Forelimb muscle (tissue), 1 donor: ENCODE results near the gene CCNY. TPM values are rescaled to one million over a fixed set of nuclear protein-coding genes. Genes with fewer than 3 reads are reported as not detected.

Experiments
- DNase-seq: peaks from one replicate; pipeline ENCODE4 v3.0.0-alpha.2; 2013; ENCODE audit warnings: low read depth
- polyA plus RNA-seq: library from polyadenylated mRNA; unstranded; fragments of 120-200 nt; gene quantifications from one replicate; pipeline ENCODE4 v1.2.1, GENCODE V29; 2013; ENCODE audit not compliant: insufficient read length

CCNY gene
- polyA plus RNA-seq, 1 donor = 81.0 TPM

- DNase-seq = no peak
Observed at GRCh38 chr10:35555962-35556930, 219.9 kb downstream of the CCNY start.

GRCh38 chr10:35558276-35558675 lies 222.0 kb downstream of the CCNY start:
- DNase-seq = no peak

GRCh38 chr10:35559416-35559815 lies 223.1 kb downstream of the CCNY start:
- DNase-seq = no peak

GRCh38 chr10:35561715-35562114 lies 225.4 kb downstream of the CCNY start:
- no peak for DNase-seq

- no peak for DNase-seq
Observed at GRCh38 chr10:35562427-35562826, 226.1 kb downstream of the CCNY start.

DNA sequence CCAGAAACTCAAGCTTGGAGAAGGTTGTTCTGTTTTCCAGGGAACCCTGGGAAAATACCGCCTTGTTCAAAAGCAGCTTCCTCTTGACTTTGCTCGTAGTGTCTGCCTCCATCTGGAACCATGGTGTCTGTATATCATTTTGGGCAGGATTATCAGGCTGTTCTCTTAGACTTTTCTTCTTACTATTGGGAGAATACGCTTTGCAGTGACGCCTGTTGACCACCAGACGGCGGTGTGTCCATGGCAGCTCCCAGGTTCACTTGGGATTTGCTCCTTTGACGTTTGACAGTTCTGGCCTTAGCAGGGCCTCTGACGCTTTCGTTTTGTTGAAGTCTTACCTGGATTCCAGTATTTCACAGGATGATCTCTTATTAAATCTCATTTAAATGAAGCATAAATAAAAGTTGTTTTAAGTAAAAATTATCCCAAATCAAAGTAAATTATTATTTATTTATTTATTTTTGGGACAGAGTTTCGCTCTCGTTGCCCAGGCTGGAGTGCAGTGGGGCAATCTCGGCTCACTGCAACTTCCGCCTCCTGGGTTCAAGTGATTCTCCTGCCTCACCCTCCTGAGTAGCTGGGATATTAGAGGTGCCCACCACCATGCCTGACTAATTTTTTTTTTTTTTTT lies 227.1 kb downstream of the CCNY start:
- no peak for DNase-seq

DNA sequence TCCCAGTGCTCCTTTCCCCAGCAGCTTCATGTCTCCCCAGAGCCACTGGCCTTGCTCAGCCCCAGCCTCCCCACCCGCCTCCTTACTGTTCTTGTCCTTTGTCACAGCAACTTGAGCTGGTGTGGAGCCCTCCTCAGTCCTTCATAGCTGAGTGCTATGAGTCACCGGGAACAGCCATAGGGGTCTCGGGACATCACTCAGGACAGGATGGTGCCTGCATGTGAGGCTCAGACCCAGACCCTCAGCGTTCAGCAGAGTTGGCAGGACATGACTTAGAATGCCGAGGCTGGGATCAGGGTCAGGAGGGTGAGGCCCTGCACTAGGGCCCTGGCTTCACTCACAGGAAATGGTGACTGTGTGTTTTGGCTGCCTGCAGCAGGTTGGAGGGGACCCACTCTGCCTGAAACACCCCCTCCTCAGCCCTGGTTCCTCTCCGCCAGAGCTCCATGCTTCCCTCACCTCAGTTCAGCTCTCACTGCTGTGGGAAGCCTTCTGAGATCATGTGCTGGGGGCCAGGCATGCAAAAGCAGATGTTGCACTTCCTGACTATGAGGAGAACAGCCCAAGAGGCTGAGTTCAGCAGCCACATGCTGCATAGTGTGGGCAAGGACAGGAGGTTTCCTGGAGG lies 228.1 kb downstream of the CCNY start:
- no peak for DNase-seq

- DNase-seq = no peak
Observed at GRCh38 chr10:35565602-35566081, 229.3 kb downstream of the CCNY start.

DNA sequence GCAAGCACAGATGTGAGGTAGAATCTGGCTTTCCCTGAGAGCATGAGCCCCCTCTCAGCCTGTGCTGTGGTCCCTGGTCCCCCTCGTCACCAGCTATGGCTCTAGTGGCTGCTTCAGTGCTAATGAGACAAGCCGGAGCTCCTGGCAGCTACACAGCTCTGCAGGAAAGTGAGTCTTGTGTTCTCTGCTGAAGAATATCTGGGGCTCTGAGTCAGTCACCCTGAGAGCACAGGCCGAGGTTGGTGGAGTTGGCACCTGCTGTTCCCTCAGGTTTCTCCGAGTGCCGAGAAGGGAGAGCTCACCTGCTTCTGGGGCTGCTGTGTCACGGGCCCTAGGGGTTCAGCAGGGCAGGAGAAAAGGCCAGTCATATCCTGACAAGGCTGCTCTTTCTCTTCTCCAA lies 231.6 kb downstream of the CCNY start:
- no peak for DNase-seq

DNA sequence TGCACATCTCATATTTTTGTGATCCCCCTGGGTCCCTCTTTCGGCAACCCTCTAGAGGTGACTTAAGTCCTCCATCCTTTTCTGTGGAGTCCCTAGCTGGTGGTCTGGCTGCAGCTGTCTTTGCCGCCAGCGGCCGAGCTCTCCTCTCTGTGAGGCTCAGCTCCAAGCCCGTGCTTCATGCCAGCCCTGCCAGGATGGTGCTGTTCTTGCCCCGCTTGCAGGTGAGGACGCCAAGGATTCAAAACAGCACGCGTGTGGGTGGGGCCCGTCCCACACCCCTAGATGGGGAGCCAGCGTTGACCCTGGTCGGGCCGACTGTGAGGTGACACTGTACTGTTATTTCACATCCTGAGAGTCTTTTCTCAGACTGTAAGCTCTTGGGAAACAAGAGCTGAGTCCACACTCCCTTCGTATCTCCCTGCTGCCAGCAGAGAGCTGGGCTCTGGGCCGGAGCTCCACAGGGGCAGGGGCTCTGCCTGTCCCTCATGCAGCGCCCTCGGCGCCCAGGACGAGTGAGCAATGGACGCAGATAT lies 232.2 kb downstream of the CCNY start:
- no peak for DNase-seq

DNA sequence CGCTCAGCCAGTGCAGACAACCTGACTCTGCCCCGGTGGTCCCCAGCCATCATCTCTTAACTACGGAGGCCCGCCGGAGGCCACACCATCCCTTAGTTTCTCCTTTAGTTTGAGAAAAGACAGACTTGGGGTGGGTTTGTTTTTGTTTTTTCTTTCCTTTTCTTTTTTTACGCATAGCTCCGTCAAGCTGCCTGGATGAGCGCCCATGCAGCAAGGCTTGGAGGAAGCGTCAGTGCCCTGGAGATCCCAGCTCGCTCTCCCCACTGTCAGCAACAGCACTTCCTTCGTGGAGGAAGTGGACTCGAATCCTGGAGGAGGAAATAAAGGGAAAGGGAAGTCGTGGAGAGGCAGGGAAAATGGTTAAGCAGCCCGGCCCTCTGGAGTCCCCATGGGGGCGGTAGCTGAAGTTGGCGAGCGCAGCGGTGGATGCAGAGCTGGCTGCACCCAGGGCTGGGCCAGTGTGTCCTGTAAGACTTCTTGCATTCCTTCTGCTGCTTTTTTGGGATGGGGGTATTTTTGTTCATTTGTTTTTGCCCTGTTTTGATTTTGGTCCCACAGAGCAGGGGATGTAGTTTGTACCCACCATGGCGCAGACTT lies 232.9 kb downstream of the CCNY start:
- no peak for DNase-seq

- no peak for DNase-seq
Observed at GRCh38 chr10:35569836-35570235, 233.5 kb downstream of the CCNY start.

- no peak for DNase-seq
Observed at GRCh38 chr10:35570397-35570796, 234.1 kb downstream of the CCNY start.

- no peak for DNase-seq
Observed at GRCh38 chr10:35572583-35572982, 236.3 kb downstream of the CCNY start.

- DNase-seq = no peak
Observed at GRCh38 chr10:35573796-35574195, 237.5 kb downstream of the CCNY start.

DNA sequence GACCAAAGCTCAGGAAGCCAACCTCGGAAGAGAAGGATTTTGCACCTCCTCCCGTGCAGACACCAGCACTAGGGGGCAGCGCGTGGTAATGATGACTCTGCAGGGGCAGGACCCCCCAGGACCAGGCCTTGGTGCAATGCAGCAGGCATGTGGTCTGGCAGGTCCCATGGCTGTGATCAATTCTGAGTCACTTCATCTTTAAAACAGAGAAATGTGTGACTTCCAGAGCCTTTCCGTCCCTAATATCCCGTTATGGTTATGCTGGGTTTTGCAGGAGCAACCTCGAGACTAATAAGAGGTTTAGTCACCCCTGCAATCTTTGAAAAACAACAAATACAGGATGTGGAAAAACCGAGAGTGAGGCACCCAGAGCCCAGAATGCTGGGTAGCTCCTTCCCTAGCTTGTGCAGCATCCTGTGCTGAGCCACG lies 238.6 kb downstream of the CCNY start:
- no peak for DNase-seq

GRCh38 chr10:35575640-35576039 lies 239.3 kb downstream of the CCNY start:
- no peak for DNase-seq

DNA sequence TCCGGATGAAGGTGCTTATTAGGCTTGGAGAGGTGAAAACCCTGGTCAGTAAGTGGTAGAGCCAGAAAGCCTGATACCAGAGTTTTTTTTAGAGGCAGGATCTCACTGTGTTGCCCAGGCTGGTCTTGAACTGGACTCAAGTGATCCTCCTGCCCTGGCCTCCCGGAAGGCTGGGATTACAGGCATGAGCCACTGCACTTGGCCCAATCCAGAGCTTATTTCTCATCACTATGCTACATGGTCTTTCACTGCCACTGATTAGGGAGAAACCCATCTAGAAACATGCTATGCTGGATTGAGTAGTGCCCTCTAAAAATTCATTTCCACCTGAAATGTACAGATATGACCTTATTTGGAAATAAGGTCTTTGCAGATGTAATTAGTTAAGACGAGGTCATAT lies 240.4 kb downstream of the CCNY start:
- DNase-seq = no peak

DNA sequence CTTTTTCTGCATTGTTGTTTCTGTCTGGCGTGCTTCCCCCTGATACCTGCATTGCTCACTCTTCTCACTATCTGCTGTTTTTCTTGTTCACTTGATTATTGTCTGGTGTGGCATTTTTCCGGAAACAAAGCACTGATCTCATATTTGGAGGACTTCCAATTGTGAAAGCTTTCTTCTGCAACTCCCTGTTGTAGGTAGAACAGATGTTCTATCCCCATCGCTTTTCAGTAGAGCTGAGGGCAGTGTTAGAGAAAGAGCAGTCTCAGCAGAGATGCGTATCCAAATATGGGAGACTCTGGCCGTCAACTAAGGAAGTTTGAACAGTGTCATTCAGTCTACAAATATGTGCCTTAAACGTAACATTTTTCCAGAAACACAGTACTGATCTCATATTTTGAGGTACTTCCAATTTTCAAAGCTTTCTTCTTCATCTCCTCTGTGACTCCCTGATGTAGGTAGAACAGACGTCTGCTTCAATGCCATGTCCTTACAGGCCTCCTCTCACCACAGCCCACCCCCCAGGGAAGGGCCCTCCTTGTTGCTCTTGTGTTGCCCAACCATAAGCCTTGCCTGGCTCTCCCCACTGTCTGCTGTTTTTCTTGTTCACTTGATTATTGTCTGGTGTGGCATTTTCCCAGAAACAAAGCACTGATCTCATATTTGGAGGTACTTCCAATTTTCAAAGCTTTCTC lies 241.8 kb downstream of the CCNY start:
- DNase-seq = no peak

DNA sequence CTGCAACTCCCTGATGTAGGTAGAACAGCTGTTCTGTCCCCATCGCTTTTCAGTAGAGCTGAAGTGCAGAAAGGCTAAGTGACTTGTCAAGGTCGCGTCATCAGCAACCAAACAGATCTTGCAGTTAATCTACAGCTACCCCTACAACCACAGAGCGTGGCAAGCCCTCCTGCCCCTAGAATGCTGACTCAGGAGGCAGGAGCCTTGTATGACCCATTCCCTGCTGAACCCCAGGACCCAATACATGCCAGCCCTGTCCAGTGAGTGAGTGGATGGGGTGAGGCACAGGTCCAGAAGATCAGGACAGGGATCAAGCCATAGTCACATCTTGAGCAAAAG lies 242.3 kb downstream of the CCNY start:
- no peak for DNase-seq

DNA sequence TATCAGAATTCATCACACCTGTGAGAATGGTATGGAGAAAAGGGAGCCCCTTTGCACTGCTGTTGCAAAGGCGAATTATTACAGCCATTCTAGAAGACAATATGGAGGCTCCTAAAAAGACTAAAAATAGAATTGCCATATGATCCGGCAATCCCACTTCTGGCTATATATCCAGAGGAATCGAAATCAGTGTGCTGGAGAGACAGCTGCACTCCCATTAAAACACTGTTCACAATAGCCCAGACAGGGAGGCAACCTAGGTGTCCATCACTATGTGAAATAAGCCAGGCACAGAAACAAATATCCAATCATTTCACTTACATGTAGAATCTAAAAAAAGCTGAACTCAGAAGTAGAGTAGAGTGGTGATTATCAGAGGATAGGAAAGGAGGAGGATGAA lies 242.8 kb downstream of the CCNY start:
- DNase-seq = no peak
